ENCODE measurements around the gene CDX1.

Gene CDX1

DNA sequence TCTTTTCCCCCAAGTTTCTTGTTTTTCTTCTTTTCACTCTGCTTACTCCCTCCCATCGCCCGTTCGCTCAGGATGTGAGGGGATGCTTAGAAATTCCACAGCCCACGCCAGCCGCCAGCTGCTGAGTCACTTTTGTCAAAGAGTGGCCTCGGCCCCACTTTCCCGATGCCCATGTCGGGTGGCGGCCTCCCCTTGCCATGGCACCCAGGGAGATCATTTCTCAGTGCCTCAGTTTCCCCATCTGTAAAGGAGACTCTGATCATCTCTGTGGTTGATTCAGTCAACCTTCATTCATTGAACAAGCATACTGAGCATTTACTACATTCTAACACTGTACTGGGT, 10.6 kb upstream of the CDX1 start:
- Histone ChIP-seq H3K27me3 (ENCODE audit: insufficient read depth, poor library complexity, severe bottlenecking) (peaks cover 8% of the 10 kb centered on the region), H3K27ac (replicated peaks) (no peak overlapping the region), H3K4me3 (replicated peaks; ENCODE audit: insufficient read depth, low read length) (no peak overlapping the region)
- TF ChIP-seq SPI1 (IDR thresholded peaks at IDR 0.05; ENCODE audit: borderline replicate concordance, low read depth) (no peak), CTCF (IDR thresholded peaks at IDR 0.05; ENCODE audit: insufficient read depth, low read length) (no peak), GABPA (IDR thresholded peaks at IDR 0.05; ENCODE audit: low read depth) (no peak), POLR2AphosphoS5 (IDR thresholded peaks at IDR 0.05; ENCODE audit: low read depth) (no peak), REST (IDR thresholded peaks at IDR 0.05; ENCODE audit: insufficient replicate concordance, low read depth) (no peak)
- DNase-seq (ENCODE audit: low read depth in 1 of 2, low spot score in 1 of 2): no peak

DNA sequence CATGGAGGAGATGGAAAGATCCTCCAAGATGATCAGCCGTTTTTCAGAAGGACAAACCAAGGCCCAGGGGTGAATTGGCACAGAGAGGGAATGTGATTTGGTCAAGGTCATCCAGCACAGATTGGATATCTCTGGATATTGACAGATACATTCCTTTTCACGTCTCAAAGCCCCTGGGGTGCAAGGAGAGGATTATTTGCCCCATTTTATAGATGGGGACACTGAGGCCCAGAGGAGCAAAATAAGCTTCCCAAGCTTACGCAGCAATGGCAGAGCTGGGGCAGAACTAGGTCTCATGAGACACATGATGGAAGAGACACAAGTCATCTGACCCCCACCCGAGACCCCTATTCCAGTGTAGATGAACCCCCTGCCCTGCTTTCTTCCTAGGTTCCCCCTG, 10.0 kb upstream of the CDX1 start:
- peaks cover 8% of the 10 kb centered on the region for H3K27me3 ChIP-seq (ENCODE audit: insufficient read depth, poor library complexity, severe bottlenecking)
- no peak for DNase-seq (ENCODE audit: low read depth in 1 of 2, low spot score in 1 of 2)
- H3K4me3 ChIP-seq (replicated peaks; ENCODE audit: insufficient read depth, low read length): no peak overlapping the region
- no peak overlapping the region for H3K27ac ChIP-seq (replicated peaks)
- TF ChIP-seq POLR2AphosphoS5 (IDR thresholded peaks at IDR 0.05; ENCODE audit: low read depth): no peak
- no peak for TF ChIP-seq GABPA (IDR thresholded peaks at IDR 0.05; ENCODE audit: low read depth)
- no peak for TF ChIP-seq SPI1 (IDR thresholded peaks at IDR 0.05; ENCODE audit: borderline replicate concordance, low read depth)
- TF ChIP-seq CTCF (IDR thresholded peaks at IDR 0.05; ENCODE audit: insufficient read depth, low read length): no peak
- no peak for TF ChIP-seq REST (IDR thresholded peaks at IDR 0.05; ENCODE audit: insufficient replicate concordance, low read depth)

DNA sequence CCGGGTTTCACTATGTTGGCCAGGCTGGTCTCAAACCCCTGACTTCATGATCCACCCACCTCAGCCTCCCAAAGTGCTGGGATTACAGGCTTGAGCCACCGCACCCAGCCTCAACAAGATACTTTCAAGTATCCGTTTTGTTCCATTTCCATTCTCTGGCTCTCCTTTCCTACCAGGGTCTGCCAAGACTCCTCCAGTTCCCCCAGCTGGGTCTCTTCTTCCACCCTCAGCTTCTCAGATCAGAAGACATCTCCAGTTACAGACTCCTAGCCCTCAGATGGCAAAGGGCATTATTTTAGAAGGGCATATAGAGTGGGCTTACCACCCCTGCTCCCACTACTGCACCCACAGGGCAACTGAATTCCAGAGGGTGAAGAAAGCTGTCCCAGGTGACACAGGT, 9.4 kb upstream of the CDX1 start:
- Histone ChIP-seq H3K27me3 (ENCODE audit: insufficient read depth, poor library complexity, severe bottlenecking) (peaks cover 8% of the 10 kb centered on the region), H3K4me3 (replicated peaks; ENCODE audit: insufficient read depth, low read length) (no peak overlapping the region), H3K27ac (replicated peaks) (no peak overlapping the region)
- TF ChIP-seq CTCF (IDR thresholded peaks at IDR 0.05; ENCODE audit: insufficient read depth, low read length) (no peak), SPI1 (IDR thresholded peaks at IDR 0.05; ENCODE audit: borderline replicate concordance, low read depth) (no peak), POLR2AphosphoS5 (IDR thresholded peaks at IDR 0.05; ENCODE audit: low read depth) (no peak), REST (IDR thresholded peaks at IDR 0.05; ENCODE audit: insufficient replicate concordance, low read depth) (no peak), GABPA (IDR thresholded peaks at IDR 0.05; ENCODE audit: low read depth) (no peak)
- no peak for DNase-seq (ENCODE audit: low read depth in 1 of 2, low spot score in 1 of 2)

All from HL-60 (cell line).